ENCODE measurements around the gene FXYD6.

- no peak for TF ChIP-seq POLR2AphosphoS5 (IDR thresholded peaks at IDR 0.05; ENCODE audit: low read depth, low read length)
- no peak for TF ChIP-seq SIN3A (IDR thresholded peaks at IDR 0.05; ENCODE audit: borderline replicate concordance, insufficient read depth, low read length)
Observed at GRCh38 chr11:117828611-117829368, 47.7 kb downstream of the FXYD6 start.
